ENCODE measurements around the gene SCAF4. TPM values are rescaled to one million over a fixed set of nuclear protein-coding genes. Genes with fewer than 3 reads are reported as not detected.
"Not testable (repeated sequence)": the region's sequence is repeated elsewhere in the genome, so short reads cannot be mapped to it uniquely, and the experiment has no call there.

Gene SCAF4
- polyA plus RNA-seq (2013, experiment 1 of 4): 66.1 TPM
- 71.7 TPM for polyA plus RNA-seq (2013, experiment 2 of 4)
- polyA plus RNA-seq (2013, experiment 3 of 4): 51.2 TPM
- 61.0 TPM for polyA plus RNA-seq (2013, experiment 4 of 4)

- H3K9me3 ChIP-seq (ENCODE audit: control insufficient read depth, low read length): no peaks in the 10 kb centered on the region
- H3K27me3 ChIP-seq (ENCODE audit: control insufficient read depth, insufficient read depth, low read length, poor library complexity, severe bottlenecking): no peaks in the 10 kb centered on the region
- peak within 1 kb of the TSS; percentile 99 for H3K27ac ChIP-seq (ENCODE audit: insufficient read depth, low read depth, low read length, poor library complexity, severe bottlenecking)
- peak within 1 kb of the TSS; percentile 93 for H3K4me3 ChIP-seq (ENCODE audit: insufficient read depth, low read depth, low read length)
- no peaks in the 10 kb centered on the region for H3K36me3 ChIP-seq (ENCODE audit: control insufficient read depth, insufficient read depth, low read length)
- peaks cover 14% of the 10 kb centered on the region for H3K4me1 ChIP-seq (ENCODE audit: control insufficient read depth, insufficient read depth, low read length)
- WGBS, 2 experiments: 0 to 1% methylated on average over 98 of the region's 98 CpGs
Measured at GRCh38 chr21:31731857-31732596, at the start of gene SCAF4. TSS of gene SCAF4 (minus strand) at chr21:31732118. CDS start at chr21:31731692, 426 bp downstream.

- Histone ChIP-seq H3K4me1 (ENCODE audit: control insufficient read depth, insufficient read depth, low read length) (no peaks in the 10 kb centered on the region), H3K36me3 (ENCODE audit: control insufficient read depth, insufficient read depth, low read length) (no peaks in the 10 kb centered on the region), H3K4me3 (ENCODE audit: insufficient read depth, low read depth, low read length) (no peak overlapping the region), H3K27me3 (ENCODE audit: control insufficient read depth, insufficient read depth, low read length, poor library complexity, severe bottlenecking) (no peaks in the 10 kb centered on the region), H3K27ac (ENCODE audit: insufficient read depth, low read depth, low read length, poor library complexity, severe bottlenecking) (no peak overlapping the region), H3K9me3 (ENCODE audit: control insufficient read depth, low read length) (no peaks in the 10 kb centered on the region)
- WGBS, 2 experiments: 80 to 86% methylated on average over 2 to 3 of the region's 4 CpGs
Measured at GRCh38 chr21:31780944-31781343, 49.0 kb upstream of the SCAF4 start.

GRCh38 chr21:31778546-31778945, 46.6 kb upstream of the SCAF4 start:
- Histone ChIP-seq H3K4me3 (ENCODE audit: insufficient read depth, low read depth, low read length) (no peak overlapping the region), H3K27me3 (ENCODE audit: control insufficient read depth, insufficient read depth, low read length, poor library complexity, severe bottlenecking) (no peaks in the 10 kb centered on the region), H3K4me1 (ENCODE audit: control insufficient read depth, insufficient read depth, low read length) (no peaks in the 10 kb centered on the region), H3K27ac (ENCODE audit: insufficient read depth, low read depth, low read length, poor library complexity, severe bottlenecking) (no peak overlapping the region), H3K9me3 (ENCODE audit: control insufficient read depth, low read length) (no peaks in the 10 kb centered on the region), H3K36me3 (ENCODE audit: control insufficient read depth, insufficient read depth, low read length) (no peaks in the 10 kb centered on the region)
- WGBS, 2 experiments: 83 to 84% methylated on average over 5 of the region's 5 CpGs

- 79 to 84% methylated on average over 5 of the region's 5 CpGs for WGBS, 2 experiments
- Histone ChIP-seq H3K36me3 (ENCODE audit: control insufficient read depth, insufficient read depth, low read length) (no peaks in the 10 kb centered on the region), H3K4me1 (ENCODE audit: control insufficient read depth, insufficient read depth, low read length) (no peaks in the 10 kb centered on the region), H3K4me3 (ENCODE audit: insufficient read depth, low read depth, low read length) (no peak overlapping the region), H3K27me3 (ENCODE audit: control insufficient read depth, insufficient read depth, low read length, poor library complexity, severe bottlenecking) (no peaks in the 10 kb centered on the region), H3K9me3 (ENCODE audit: control insufficient read depth, low read length) (no peaks in the 10 kb centered on the region), H3K27ac (ENCODE audit: insufficient read depth, low read depth, low read length, poor library complexity, severe bottlenecking) (no peak overlapping the region)
Measured at GRCh38 chr21:31777857-31778256, 45.9 kb upstream of the SCAF4 start.

GRCh38 chr21:31774031-31774430, 42.1 kb upstream of the SCAF4 start:
- Histone ChIP-seq H3K4me1 (ENCODE audit: control insufficient read depth, insufficient read depth, low read length) (no peaks in the 10 kb centered on the region), H3K36me3 (ENCODE audit: control insufficient read depth, insufficient read depth, low read length) (no peaks in the 10 kb centered on the region), H3K9me3 (ENCODE audit: control insufficient read depth, low read length) (no peaks in the 10 kb centered on the region), H3K4me3 (ENCODE audit: insufficient read depth, low read depth, low read length) (no peak overlapping the region), H3K27me3 (ENCODE audit: control insufficient read depth, insufficient read depth, low read length, poor library complexity, severe bottlenecking) (no peaks in the 10 kb centered on the region), H3K27ac (ENCODE audit: insufficient read depth, low read depth, low read length, poor library complexity, severe bottlenecking) (no peak overlapping the region)
- 100% methylated on average over 1 of the region's 1 CpG; no CpG with 5 or more reads in 1 of the 2 experiments for WGBS, 2 experiments

- no peak overlapping the region for H3K4me3 ChIP-seq (ENCODE audit: insufficient read depth, low read depth, low read length)
- H3K9me3 ChIP-seq (ENCODE audit: control insufficient read depth, low read length): no peaks in the 10 kb centered on the region
- no peak overlapping the region for H3K27ac ChIP-seq (ENCODE audit: insufficient read depth, low read depth, low read length, poor library complexity, severe bottlenecking)
- H3K4me1 ChIP-seq (ENCODE audit: control insufficient read depth, insufficient read depth, low read length): no peaks in the 10 kb centered on the region
- H3K27me3 ChIP-seq (ENCODE audit: control insufficient read depth, insufficient read depth, low read length, poor library complexity, severe bottlenecking): no peaks in the 10 kb centered on the region
- H3K36me3 ChIP-seq (ENCODE audit: control insufficient read depth, insufficient read depth, low read length): no peaks in the 10 kb centered on the region
- 92% methylated on average over 5 of the region's 5 CpGs for WGBS, 2 experiments
Measured at GRCh38 chr21:31772674-31773555, 41.0 kb upstream of the SCAF4 start.

- Histone ChIP-seq H3K27me3 (ENCODE audit: control insufficient read depth, insufficient read depth, low read length, poor library complexity, severe bottlenecking) (no peaks in the 10 kb centered on the region), H3K4me1 (ENCODE audit: control insufficient read depth, insufficient read depth, low read length) (no peaks in the 10 kb centered on the region), H3K27ac (ENCODE audit: insufficient read depth, low read depth, low read length, poor library complexity, severe bottlenecking) (no peak overlapping the region), H3K36me3 (ENCODE audit: control insufficient read depth, insufficient read depth, low read length) (no peaks in the 10 kb centered on the region), H3K4me3 (ENCODE audit: insufficient read depth, low read depth, low read length) (no peak overlapping the region), H3K9me3 (ENCODE audit: control insufficient read depth, low read length) (no peaks in the 10 kb centered on the region)
- 70 to 73% methylated on average over 3 of the region's 3 CpGs for WGBS, 2 experiments
Measured at GRCh38 chr21:31771685-31772084, 39.8 kb upstream of the SCAF4 start.

- H3K4me1 ChIP-seq (ENCODE audit: control insufficient read depth, insufficient read depth, low read length): no peaks in the 10 kb centered on the region
- H3K9me3 ChIP-seq (ENCODE audit: control insufficient read depth, low read length): no peaks in the 10 kb centered on the region
- no peaks in the 10 kb centered on the region for H3K36me3 ChIP-seq (ENCODE audit: control insufficient read depth, insufficient read depth, low read length)
- H3K27me3 ChIP-seq (ENCODE audit: control insufficient read depth, insufficient read depth, low read length, poor library complexity, severe bottlenecking): no peaks in the 10 kb centered on the region
- WGBS, 2 experiments: 100% methylated on average over 1 of the region's 1 CpG
- no peak overlapping the region for H3K27ac ChIP-seq (ENCODE audit: insufficient read depth, low read depth, low read length, poor library complexity, severe bottlenecking)
- H3K4me3 ChIP-seq (ENCODE audit: insufficient read depth, low read depth, low read length): no peak overlapping the region
Measured at GRCh38 chr21:31768710-31769109, 36.8 kb upstream of the SCAF4 start.

- H3K27ac ChIP-seq (ENCODE audit: insufficient read depth, low read depth, low read length, poor library complexity, severe bottlenecking): no peak overlapping the region
- no peaks in the 10 kb centered on the region for H3K27me3 ChIP-seq (ENCODE audit: control insufficient read depth, insufficient read depth, low read length, poor library complexity, severe bottlenecking)
- H3K36me3 ChIP-seq (ENCODE audit: control insufficient read depth, insufficient read depth, low read length): no peaks in the 10 kb centered on the region
- H3K4me3 ChIP-seq (ENCODE audit: insufficient read depth, low read depth, low read length): no peak overlapping the region
- 71 to 94% methylated on average over 3 of the region's 3 CpGs for WGBS, 2 experiments
- no peaks in the 10 kb centered on the region for H3K4me1 ChIP-seq (ENCODE audit: control insufficient read depth, insufficient read depth, low read length)
- H3K9me3 ChIP-seq (ENCODE audit: control insufficient read depth, low read length): no peaks in the 10 kb centered on the region
Measured at GRCh38 chr21:31766899-31767298, 35.0 kb upstream of the SCAF4 start.

GRCh38 chr21:31765850-31766249, 33.9 kb upstream of the SCAF4 start:
- not testable (repeated sequence) for H3K27ac ChIP-seq (ENCODE audit: insufficient read depth, low read depth, low read length, poor library complexity, severe bottlenecking); H3K36me3 ChIP-seq (ENCODE audit: control insufficient read depth, insufficient read depth, low read length); H3K27me3 ChIP-seq (ENCODE audit: control insufficient read depth, insufficient read depth, low read length, poor library complexity, severe bottlenecking); H3K4me3 ChIP-seq (ENCODE audit: insufficient read depth, low read depth, low read length); H3K4me1 ChIP-seq (ENCODE audit: control insufficient read depth, insufficient read depth, low read length); H3K9me3 ChIP-seq (ENCODE audit: control insufficient read depth, low read length)
- 88 to 92% methylated on average over 6 of the region's 6 CpGs for WGBS, 2 experiments
